ENCODE data around the gene HCRTR1. TPM values are rescaled to one million over a fixed set of nuclear protein-coding genes. Genes with fewer than 3 reads are reported as not detected.

Gene HCRTR1
- total RNA-seq, 1 donor from 2014 or later, result not detected

DNA sequence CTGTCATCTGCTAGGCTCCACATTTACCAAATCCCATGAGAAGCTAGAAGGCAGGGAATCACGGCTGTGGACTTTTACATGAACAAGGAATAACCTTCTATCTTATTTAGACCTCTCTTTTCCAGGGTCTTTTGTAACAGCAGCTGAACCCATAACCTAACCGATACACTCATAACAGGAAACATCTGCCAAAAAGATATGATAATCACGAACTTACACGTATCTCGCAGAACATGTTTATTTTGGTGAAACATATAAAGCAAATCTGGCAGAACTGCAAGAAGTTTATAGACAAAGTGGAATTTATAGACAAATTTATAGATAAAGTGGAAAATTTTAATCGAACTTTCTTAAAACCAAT, 20.8 kb upstream of the HCRTR1 start:
- intact Hi-C loops (cut with micrococcal nuclease), result no loop called here

DNA sequence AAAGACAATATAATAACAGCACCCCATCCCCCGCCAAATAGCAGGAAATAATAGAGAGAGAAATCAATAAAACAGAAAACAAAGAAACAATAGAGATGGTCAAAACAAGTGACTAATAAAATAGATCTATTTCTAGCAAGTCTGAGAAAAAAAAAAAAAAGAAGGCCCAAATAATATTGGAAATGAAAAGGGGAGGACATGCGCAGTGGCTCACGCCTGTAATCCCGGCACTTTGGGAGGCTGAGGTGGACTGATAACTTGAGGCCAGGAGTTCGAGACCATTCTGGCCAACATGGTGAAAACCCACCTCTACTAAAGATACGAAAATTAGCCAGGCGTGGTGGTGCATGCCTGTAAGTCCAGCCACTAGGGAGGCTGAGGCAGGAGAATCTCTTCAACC, 18.5 kb upstream of the HCRTR1 start:
- intact Hi-C loops (cut with micrococcal nuclease), result no loop called here

DNA sequence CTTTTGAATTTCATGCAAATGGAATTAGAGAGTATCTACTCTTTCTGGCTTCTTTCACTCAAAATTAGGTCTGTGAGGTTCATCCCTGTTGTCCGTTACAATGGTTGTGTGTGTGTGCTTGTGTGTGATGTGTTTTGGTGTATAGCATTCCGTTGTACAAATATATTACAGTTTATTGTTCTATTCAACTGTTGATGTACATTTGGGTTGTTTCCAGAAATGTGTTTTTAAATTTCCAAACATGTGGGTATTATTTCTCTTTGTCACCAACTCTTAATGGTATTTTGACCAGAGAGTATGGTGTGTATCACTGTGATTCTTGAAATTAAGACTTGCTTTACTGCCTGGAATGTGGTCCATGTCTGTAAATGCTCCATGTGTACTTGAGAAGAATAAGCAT, 16.8 kb upstream of the HCRTR1 start:
- intact Hi-C loops (cut with micrococcal nuclease), result no loop called here

DNA sequence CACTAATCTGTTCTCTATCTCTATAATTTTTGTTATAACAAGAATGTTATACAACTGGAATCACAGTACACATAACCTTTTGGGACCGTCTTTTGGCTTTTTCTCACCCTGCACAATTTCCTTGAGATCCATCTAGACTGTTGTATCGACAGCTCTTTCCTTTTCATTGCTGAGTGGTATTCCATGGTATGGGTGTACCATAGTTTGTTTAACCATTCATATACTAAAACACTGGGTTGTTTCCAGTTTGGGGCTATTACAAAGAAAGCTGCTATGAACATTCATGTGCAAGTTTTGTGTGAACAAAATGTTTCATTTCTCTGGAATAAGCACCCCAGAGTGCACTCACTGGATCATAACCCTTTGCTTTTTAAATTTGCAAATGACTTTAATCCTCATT, 15.4 kb upstream of the HCRTR1 start:
- intact Hi-C loops (cut with micrococcal nuclease), result no loop called here

DNA sequence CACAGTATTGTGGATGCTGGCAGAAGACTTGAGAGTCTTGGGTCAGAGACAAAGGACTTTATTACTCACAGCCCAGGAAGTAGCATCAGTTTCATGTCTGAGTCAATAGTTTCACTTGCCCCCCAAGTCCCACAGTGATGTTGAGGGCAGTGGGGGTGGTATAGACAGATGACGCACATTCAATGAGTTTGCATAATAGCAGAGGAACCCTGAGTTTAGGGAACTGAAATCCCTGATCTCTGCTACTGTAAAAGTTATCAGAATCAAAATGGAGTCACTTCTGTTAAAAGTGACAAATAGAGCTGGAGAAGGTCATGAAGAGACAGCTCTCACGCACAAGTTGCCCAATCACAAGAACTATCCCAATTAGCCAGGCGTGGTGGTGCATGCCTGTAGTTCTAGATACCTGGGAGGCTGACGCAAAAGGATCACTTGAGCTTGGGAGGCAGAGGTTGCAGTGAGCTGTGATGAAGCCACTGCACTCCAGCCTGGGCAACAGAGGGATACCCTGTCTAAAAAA, 11.5 kb upstream of the HCRTR1 start:
- intact Hi-C loops (cut with micrococcal nuclease), result no loop called here

DNA sequence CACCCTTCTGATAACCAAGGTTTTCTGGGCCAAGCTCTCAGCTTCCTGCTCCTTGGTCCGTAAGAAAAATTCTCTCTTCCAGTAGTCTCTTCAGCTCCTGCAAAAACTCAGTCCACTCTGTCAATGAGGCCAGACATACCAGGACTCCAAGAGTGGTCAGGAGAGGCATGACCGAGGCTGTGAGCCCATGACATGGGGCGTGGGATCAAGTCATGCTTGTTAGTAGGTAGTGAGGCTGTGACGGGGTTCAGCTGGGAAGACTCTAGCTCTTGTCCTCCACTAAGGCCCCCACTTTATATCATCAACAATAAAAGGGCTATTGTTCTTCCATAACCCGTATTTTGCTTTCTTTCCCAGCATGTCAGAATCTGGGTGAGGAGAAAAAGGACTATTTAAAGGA, 10.1 kb upstream of the HCRTR1 start:
- intact Hi-C loops (cut with micrococcal nuclease), result no loop called here

DNA sequence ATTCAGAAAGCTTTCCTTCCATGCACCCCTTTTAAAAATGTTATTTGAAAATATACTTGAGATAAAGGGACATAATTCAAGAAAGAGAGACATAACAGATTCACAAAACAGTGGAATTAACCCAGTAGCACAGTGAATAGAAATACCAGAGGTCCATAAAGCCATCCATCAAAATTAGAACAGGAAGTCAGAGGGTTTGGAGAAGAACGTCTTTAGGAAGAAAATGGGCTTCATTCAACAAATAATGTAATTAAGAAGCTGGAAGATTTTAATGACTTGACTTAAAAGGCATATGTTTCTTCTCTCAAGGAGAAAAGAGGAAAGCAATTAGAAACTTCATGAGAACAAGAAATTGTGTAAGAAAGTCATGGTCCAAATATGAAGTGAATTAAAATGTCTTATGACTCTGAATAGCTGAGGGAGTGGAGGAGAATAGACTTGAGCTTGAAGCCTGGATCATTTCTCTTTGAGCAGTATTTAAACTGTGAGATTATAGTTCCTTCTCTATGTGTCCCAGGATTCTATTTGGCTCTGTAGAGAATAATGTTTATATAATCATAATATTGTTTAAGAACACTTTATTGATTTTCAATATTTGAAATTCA, 7.9 kb upstream of the HCRTR1 start:
- intact Hi-C loops (cut with micrococcal nuclease), result no loop called here

DNA sequence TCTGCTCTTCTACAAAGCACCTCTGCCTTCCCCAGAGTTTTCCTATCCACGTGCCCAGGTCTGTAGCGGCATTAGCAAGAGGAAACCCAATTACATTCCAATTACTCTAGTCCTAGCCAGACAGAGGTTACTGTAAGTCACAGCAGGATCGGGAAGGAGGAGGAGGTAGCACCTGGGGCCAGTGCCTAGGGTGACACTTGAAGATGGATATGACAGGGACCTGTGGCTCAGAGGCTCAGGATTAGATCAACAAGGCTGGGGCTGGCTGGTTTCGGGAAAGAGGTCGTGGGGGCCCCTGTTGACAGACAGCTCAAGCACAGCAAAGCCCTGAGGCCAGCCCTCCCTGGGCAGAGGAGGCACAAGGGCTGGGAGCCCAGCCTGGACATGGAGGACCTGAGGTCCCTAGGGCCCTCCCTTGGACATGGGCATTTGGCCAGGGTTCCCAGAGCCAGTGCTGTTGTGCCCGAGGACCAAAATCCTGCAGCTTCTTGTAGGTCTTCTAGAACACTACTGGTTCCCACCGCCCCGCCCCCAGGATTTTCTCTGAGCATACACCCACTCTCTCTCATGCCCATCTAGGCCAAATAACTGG, 3.0 kb upstream of the HCRTR1 start:
- intact Hi-C loops (cut with micrococcal nuclease), result no loop called here

DNA sequence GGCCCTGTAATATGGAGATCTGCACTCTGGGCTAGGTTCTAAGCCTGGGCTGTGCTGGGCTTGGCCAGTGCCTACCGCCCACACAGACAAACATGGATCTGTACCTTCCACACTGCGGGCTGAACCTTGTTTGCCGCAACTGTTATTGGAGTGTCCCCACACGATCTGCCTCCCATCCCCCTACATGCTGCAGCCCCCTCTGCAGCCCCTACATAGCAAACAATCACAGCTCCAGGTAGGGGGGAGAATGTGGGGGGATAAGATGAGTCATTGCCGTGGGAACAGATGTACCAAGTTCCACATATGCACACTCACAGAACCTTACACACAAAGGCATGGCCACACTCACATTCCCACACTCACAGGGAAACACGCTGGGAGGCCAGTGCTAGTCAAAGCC, 2.1 kb upstream of the HCRTR1 start:
- intact Hi-C loops (cut with micrococcal nuclease), result no loop called here

DNA sequence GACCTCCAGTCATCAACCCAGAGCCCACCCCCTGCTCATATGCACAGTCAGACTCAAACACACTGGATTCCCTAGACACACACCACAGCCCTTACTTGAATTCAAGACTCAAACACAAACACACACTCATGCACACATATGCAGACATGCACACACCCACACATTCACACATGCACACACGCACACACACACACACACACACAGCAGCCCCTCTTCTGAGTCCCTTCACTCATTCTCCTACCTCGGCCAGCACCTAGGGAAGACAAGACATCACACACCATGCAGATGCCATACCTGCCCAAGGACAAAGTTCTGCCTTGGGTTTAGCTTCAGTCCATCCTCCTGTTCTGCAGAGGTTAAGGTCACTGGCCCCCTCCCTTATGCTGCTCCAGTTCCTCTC, 1.6 kb upstream of the HCRTR1 start:
- intact Hi-C loops (cut with micrococcal nuclease), result no loop called here

DNA sequence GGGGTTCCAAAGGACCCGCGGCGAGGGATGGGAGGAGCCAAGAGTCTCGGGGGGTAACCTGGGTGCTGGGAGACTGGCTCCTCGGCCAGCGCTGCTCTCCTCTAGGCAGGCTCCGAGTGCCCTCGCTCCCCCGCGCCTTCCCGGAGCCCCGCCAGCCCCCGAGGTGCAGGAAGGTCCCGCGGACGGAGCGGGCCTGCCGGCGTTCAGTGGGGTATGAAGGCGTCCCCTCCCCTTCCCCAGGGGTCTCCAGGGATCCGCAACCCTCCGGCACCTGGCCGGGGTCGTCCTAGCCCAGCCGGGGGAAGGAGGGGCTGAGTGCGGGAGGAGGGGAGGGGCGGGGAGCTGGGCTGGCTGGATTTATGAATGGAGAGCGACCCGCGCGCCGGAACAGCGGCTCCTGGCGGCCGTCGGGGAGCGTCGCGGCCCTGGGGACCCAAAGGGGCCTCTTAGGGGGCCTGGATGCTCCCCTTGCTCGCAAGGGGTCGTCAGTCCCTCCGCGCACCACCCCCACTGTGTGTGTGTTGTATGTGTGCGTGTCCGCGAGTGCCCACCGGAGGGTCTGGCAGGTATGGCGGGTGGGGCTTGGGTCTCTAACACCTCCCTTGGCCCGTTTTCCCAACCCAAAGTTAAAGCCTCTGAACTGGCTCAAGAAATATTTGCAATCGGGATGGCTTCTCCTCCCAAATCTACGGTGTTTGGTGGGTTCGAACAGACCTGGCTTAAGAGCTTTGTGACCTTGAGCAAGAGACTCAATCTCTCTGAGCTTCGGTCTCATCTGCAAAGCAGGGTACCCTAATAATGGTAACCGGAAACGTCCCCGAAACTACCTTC, 642 bp downstream of the HCRTR1 start:
- intact Hi-C loops (cut with micrococcal nuclease), result loop anchor here (2.0 kb wide), 1 partner anchor 53 kb away; no protein-coding TSS in a partner anchor

DNA sequence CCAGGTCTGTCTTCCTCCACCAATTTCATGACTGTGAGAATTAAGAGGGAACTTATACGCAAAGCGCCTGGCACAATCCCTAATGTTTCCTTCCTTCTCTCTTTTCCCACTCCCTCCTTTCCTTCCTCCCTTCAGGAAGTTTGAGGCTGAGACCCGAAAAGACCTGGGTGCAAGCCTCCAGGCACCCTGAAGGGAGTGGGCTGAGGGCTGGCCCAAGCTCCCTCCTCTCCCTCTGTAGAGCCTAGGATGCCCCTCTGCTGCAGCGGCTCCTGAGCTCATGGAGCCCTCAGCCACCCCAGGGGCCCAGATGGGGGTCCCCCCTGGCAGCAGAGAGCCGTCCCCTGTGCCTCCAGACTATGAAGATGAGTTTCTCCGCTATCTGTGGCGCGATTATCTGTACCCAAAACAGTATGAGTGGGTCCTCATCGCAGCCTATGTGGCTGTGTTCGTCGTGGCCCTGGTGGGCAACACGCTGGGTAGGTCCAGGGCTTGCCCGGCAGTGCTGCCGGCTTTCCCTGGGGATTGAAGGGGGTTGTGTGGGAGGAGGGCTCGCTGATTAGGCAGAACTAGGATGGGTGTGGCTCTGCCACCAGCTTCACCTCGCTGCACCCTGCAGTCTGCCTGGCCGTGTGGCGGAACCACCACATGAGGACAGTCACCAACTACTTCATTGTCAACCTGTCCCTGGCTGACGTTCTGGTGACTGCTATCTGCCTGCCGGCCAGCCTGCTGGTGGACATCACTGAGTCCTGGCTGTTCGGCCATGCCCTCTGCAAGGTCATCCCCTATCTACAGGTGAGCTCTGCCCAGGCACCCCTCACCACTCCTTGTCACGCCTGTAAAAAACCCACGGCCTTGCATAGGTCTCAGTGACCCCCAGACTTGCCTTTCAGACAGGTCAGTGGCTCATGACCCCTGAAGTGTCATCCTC, 1.7 kb downstream of the HCRTR1 start:
- intact Hi-C loops (cut with micrococcal nuclease), result loop anchor here (2.0 kb wide), 1 partner anchor 54 kb away; no protein-coding TSS in a partner anchor

DNA sequence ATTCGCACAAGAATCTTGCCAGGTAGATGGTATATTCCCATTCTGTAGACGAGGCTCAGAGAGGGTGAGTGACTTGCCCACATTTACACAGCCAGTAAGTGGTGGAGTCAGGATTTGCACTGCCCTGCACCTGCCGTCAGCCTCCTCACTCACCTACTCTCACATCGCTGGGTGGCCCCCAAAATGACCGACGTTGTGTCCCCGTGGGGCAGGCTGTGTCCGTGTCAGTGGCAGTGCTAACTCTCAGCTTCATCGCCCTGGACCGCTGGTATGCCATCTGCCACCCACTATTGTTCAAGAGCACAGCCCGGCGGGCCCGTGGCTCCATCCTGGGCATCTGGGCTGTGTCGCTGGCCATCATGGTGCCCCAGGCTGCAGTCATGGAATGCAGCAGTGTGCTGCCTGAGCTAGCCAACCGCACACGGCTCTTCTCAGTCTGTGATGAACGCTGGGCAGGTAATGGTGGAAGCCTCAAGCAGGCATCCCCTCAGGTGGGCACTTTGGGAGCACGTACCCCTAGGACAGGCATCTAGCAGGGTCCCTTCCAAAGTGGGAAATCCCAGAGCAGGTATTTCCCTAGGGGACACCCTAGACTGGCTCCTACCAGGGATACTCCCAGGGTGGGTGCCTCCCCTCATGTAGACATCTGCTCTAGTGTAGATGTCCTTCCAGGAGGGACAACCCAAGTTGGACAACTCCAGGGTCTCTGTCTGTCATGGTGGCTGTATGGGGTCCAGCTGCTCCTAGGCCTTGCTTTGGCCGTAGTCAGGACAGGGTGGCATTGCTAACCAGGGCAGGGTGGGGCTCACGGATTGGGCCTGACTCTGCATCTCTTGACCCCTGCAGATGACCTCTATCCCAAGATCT, 3.4 kb downstream of the HCRTR1 start:
- intact Hi-C loops (cut with micrococcal nuclease), result no loop called here

DNA sequence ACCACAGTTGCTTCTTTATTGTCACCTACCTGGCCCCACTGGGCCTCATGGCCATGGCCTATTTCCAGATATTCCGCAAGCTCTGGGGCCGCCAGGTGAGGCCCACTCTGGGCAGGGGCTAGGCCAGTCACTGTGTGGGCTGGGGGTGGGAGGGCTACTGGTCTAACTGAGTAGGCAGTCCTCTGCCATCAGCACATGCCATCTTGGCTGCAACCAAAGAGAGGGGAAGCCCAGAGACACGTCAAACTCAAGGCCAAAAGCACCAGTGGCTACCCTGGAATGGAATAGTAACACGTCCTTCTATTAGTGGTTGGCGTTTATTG, 4.0 kb downstream of the HCRTR1 start:
- intact Hi-C loops (cut with micrococcal nuclease), result no loop called here

DNA sequence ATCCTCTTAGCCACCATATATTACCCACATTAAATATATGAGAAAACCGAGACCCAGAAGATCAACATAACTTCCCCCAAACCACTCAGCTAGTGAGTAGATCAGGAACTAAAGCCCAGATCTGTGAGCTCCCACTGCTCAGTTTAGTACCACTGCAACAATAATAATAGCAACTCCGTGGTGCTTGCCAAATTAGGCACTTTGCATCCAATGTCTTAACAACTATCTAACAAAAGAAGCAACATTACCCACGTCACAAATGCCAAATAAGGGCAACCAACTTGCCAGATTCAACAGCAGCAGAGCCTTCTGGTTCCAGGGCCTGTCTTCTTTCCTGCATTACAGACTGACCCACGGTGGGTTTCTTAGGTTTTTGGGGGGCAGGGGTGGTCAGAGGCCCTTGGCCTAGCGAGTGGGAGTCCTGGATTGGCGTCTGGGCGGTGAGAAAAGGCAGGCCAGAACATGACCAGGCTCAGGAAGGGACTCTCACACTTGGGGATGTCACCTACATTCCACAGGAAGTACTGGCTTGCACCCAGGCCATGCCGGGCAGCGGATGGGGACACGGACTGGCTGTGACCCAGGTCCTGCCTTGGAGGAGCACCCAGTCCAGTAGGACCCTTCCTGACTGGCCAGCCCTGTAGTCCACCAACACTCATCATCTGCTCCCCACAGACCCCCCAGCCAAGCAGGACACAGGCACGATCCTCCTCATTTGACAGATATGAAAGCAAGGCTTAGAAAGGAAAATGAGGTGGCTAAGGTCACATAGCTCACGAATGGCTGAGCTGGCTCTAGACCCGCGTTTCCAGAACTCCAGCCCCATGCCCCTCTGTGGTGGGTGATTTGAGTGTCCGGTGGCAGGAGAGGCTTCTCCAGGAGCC, 4.6 kb downstream of the HCRTR1 start:
- intact Hi-C loops (cut with micrococcal nuclease), result no loop called here

DNA sequence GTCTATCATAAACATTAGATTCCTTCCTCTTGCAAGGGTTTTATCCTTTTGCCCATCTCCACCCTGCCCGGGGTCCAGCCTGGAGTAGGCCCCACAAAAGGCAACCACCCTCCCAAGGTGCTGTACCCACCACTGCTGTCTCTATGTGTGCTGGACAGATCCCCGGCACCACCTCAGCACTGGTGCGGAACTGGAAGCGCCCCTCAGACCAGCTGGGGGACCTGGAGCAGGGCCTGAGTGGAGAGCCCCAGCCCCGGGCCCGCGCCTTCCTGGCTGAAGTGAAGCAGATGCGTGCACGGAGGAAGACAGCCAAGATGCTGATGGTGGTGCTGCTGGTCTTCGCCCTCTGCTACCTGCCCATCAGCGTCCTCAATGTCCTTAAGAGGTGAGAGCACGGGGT, 5.9 kb downstream of the HCRTR1 start:
- intact Hi-C loops (cut with micrococcal nuclease), result no loop called here

DNA sequence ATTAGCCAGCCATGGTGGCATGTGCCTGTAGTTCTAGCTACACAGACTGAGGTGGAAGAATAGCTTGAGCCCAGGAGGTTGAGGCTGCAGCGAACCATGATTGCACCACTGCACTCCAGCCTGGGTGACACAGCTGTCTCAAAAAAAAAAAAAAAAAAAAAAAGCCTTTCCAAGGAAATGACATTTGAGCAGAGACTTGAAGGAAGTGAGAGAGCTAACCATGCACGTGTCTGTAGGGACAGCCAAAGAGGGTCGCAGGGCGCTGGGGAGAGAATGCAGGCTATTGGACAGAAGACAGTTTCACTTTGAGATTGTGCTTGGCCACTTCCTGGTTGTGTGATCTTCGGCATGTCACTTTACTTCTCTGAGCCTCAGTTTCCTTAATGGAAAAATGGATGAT, 6.8 kb downstream of the HCRTR1 start:
- intact Hi-C loops (cut with micrococcal nuclease), result no loop called here

DNA sequence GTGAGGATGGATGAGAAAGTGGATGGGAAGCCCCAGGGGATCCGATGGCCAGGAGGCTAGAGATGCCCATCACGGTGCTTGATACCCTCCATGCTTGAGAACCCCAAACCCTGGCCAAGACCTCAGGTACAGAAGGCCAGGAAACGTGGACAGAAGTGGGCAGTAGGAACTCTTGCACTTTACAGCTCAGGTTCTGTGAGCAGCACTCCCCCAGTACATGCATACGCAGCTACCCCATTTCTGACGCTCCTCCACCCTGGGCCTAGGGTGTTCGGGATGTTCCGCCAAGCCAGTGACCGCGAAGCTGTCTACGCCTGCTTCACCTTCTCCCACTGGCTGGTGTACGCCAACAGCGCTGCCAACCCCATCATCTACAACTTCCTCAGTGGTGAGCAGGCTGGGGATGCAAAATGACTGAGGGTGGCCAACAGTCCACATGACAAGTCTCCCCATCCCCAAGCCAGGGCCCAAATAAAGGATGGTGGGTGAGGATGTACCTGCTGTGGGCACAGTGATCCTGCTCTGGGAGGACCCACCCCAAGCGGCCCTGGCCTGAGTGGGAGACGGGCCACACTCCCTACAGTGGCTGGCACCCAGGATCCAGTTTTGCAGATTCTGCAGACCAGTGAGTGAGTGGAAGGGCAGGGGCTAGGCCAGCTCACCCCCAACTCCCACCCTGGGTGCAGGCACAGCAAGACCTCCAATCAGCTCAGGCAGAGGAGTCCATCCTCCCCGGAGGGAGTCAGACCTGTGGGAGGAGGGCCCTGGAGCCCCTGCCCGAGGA, 7.4 kb downstream of the HCRTR1 start:
- intact Hi-C loops (cut with micrococcal nuclease), result no loop called here
